Parathyroid adenoma (tissue), 2 donors: ENCODE data around the gene GSE1.

Experiments used
- H2AFZ ChIP-seq: fragments of 300-600 bp; sonication (generic); one replicate; pipeline ENCODE4 v1.7.0; 2017; ENCODE audit warnings: antibody characterized with exemption, mild to moderate bottlenecking
- H3K27ac ChIP-seq: fragments of 300-600 bp; sonication (generic); one replicate; pipeline ENCODE4 v1.7.0; 2017
- H3K27me3 ChIP-seq: fragments of 300-600 bp; sonication (generic); one replicate; pipeline ENCODE4 v1.7.0; 2017; ENCODE audit warnings: low read length; ENCODE audit not compliant: control insufficient read depth, insufficient read depth
- H3K36me3 ChIP-seq: fragments of 300-600 bp; sonication (generic); one replicate; pipeline ENCODE4 v1.7.0; 2017; ENCODE audit warnings: low read length; ENCODE audit not compliant: control insufficient read depth, insufficient read depth
- H3K4me1 ChIP-seq: fragments of 300-600 bp; sonication (generic); one replicate; pipeline ENCODE4 v1.7.0; 2017; ENCODE audit warnings: control low read depth
- H3K4me2 ChIP-seq: fragments of 300-600 bp; sonication (generic); one replicate; pipeline ENCODE4 v1.7.0; 2017; ENCODE audit warnings: low read length
- H3K4me3 ChIP-seq: fragments of 300-600 bp; sonication (generic); one replicate; pipeline ENCODE4 v1.7.0; 2017; ENCODE audit warnings: low read depth, low read length
- H3K79me2 ChIP-seq: fragments of 300-600 bp; sonication (generic); one replicate; pipeline ENCODE4 v1.7.0; 2017; ENCODE audit warnings: control low read depth
- H3K9ac ChIP-seq: fragments of 300-600 bp; sonication (generic); one replicate; pipeline ENCODE4 v1.7.0; 2017; ENCODE audit warnings: mild to moderate bottlenecking
- H3K9me3 ChIP-seq: fragments of 300-600 bp; sonication (generic); one replicate; pipeline ENCODE4 v1.7.0; 2017; ENCODE audit warnings: low read length; ENCODE audit not compliant: control insufficient read depth
- CTCF ChIP-seq: fragments of 300-600 bp; sonication (generic); IDR thresholded peaks from one replicate; pipeline ENCODE4 v1.7.0; 2017; ENCODE audit warnings: antibody characterized with exemption, mild to moderate bottlenecking
- donor health status: primary hyperparathyroidism.

Gene GSE1

DNA sequence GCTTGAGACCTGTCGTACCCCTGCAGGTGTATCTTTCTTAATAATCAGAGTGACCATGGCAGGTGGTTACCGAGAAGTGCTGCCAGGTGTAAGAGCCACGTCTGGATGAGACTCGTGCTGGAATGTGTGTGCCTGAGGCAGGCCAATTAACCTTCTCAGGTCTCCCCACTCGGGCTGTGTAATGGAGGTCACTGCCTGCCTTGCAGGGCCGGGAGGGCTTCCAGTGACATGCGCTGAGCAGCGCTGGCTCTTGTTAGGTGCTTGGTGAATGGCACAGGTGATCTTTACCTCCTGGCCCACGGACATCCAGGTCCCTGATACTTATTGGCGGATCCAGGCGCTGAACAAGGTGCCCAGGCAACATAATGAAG is 4.6 kb upstream of the GSE1 start:
- Histone ChIP-seq H3K9me3 (no peaks in the 10 kb centered on the region), H3K79me2 (peaks cover 43% of the 10 kb centered on the region), H2AFZ (no peak overlapping the region), H3K27ac (no peak overlapping the region), H3K4me2 (no peak overlapping the region), H3K9ac (no peak overlapping the region), H3K4me1 (peaks cover 24% of the 10 kb centered on the region), H3K4me3 (no peak overlapping the region), H3K27me3 (no peaks in the 10 kb centered on the region), H3K36me3 (no peaks in the 10 kb centered on the region)
- TF ChIP-seq CTCF, result no peak

- H3K9ac ChIP-seq, result no peak overlapping the region
- peaks cover 24% of the 10 kb centered on the region for H3K4me1 ChIP-seq
- TF ChIP-seq CTCF, result no peak
- no peaks in the 10 kb centered on the region for H3K36me3 ChIP-seq
- no peaks in the 10 kb centered on the region for H3K9me3 ChIP-seq
- H3K4me3 ChIP-seq, result no peak overlapping the region
- no peak overlapping the region for H2AFZ ChIP-seq
- peaks cover 43% of the 10 kb centered on the region for H3K79me2 ChIP-seq
- H3K27ac ChIP-seq, result no peak overlapping the region
- H3K4me2 ChIP-seq, result no peak overlapping the region
- no peaks in the 10 kb centered on the region for H3K27me3 ChIP-seq
Measured at GRCh38 chr16:85608887-85609286, 4.2 kb upstream of the GSE1 start.

DNA sequence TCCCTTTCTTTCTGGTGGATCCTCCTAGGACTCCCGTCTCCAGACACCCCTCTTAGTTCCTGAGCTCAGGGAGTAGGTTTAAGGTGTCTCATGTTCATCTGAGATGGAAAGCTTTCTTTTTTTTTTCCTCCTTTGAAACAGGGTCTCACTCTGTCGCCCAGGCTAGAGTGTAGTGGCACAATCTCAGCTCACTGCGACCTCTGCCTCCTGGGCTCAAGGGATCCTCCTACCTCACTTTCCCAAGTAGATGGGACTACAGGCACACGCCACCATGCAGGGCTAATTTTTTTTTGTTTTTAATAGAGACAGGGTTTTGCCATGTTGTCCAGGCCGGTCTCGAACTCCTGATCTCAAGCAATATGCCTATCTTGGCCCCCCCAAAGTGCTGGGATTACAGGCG is 3.6 kb upstream of the GSE1 start:
- TF ChIP-seq CTCF, result no peak
- Histone ChIP-seq H3K27me3 (no peaks in the 10 kb centered on the region), H3K4me1 (peaks cover 27% of the 10 kb centered on the region), H3K9ac (no peak overlapping the region), H2AFZ (no peak overlapping the region), H3K9me3 (no peaks in the 10 kb centered on the region), H3K4me3 (no peak overlapping the region), H3K36me3 (no peaks in the 10 kb centered on the region), H3K4me2 (no peak overlapping the region), H3K79me2 (peaks cover 43% of the 10 kb centered on the region), H3K27ac (no peak overlapping the region)

- Histone ChIP-seq H2AFZ (no peak overlapping the region), H3K4me2 (peak overlapping the region; percentile 30), H3K27me3 (no peaks in the 10 kb centered on the region), H3K27ac (peak overlapping the region; percentile 30), H3K9me3 (no peaks in the 10 kb centered on the region), H3K79me2 (peaks cover 45% of the 10 kb centered on the region), H3K4me1 (peaks cover 32% of the 10 kb centered on the region), H3K36me3 (no peaks in the 10 kb centered on the region), H3K4me3 (no peak overlapping the region), H3K9ac (no peak overlapping the region)
- no peak for TF ChIP-seq CTCF
Measured at GRCh38 chr16:85610059-85610445, 3.1 kb upstream of the GSE1 start.

- Histone ChIP-seq H3K27ac (peak overlapping the region; percentile 67), H3K9me3 (no peaks in the 10 kb centered on the region), H3K27me3 (no peaks in the 10 kb centered on the region), H3K4me3 (no peak overlapping the region), H3K4me1 (peaks cover 38% of the 10 kb centered on the region), H2AFZ (no peak overlapping the region), H3K9ac (no peak overlapping the region), H3K79me2 (peaks cover 44% of the 10 kb centered on the region), H3K36me3 (no peaks in the 10 kb centered on the region), H3K4me2 (peak overlapping the region; percentile 87)
- peak; percentile 97 for TF ChIP-seq CTCF
Measured at GRCh38 chr16:85610446-85611193, 2.5 kb upstream of the GSE1 start.
